Neuronal stem cell (in vitro differentiated cells): ENCODE measurements around the gene RAD51B.

Source experiments
- DNase-seq: peaks from one replicate; pipeline ENCODE4 v3.0.0-alpha.2; 2013; ENCODE audit warnings: low spot score
- H2AFZ ChIP-seq: one replicate; pipeline ENCODE4 v1.6.1; 2013; ENCODE audit warnings: mild to moderate bottlenecking, low read length, inconsistent platforms
- H2AK5ac ChIP-seq: 2 replicates; pipeline ENCODE4 v1.6.1; 2013; ENCODE audit warnings: low read depth, mild to moderate bottlenecking, inconsistent platforms, low read length, moderate library complexity, mixed read lengths
- H2BK120ac ChIP-seq: 2 replicates; pipeline ENCODE4 v1.6.1; 2013; ENCODE audit warnings: low read depth, mild to moderate bottlenecking, inconsistent platforms, low read length, moderate library complexity, mixed read lengths
- H2BK12ac ChIP-seq: one replicate; pipeline ENCODE4 v1.6.1; 2013; ENCODE audit warnings: low read length, inconsistent platforms
- H2BK15ac ChIP-seq: 2 replicates; pipeline ENCODE4 v1.6.1; 2013; ENCODE audit warnings: mild to moderate bottlenecking, low read length, inconsistent platforms, mixed read lengths
- H2BK5ac ChIP-seq: one replicate; pipeline ENCODE4 v1.6.1; 2013; ENCODE audit warnings: inconsistent platforms, mild to moderate bottlenecking, low read length, moderate library complexity
- H3K14ac ChIP-seq: one replicate; pipeline ENCODE4 v1.6.1; 2013; ENCODE audit warnings: low read length, inconsistent platforms
- H3K18ac ChIP-seq: 2 replicates; pipeline ENCODE4 v1.6.1; 2013; ENCODE audit warnings: low read length, inconsistent platforms
- H3K23ac ChIP-seq: 2 replicates; pipeline ENCODE4 v1.6.1; 2013; ENCODE audit warnings: low read depth, mild to moderate bottlenecking, mixed read lengths, low read length, inconsistent platforms; ENCODE audit not compliant: poor library complexity
- H3K27ac ChIP-seq: replicated peaks from 3 replicates; pipeline ENCODE4 v1.5.1; 2013; ENCODE audit warnings: low read length, inconsistent platforms
- H3K27me3 ChIP-seq, 3 experiments: 2 replicates each; pipeline ENCODE4 v1.6.1; 2013; ENCODE audit warnings: low read length in 3 of 3, mild to moderate bottlenecking in 2 of 3, inconsistent platforms in 1 of 3, low read depth in 1 of 3, mixed read lengths in 1 of 3, moderate library complexity in 1 of 3; ENCODE audit not compliant: control insufficient read depth in 3 of 3, insufficient read depth in 3 of 3
- H3K36me3 ChIP-seq, 2 donors: replicated peaks in 1 of 2; 2 replicates each; pipeline ENCODE4 v1.6.1; 2013; ENCODE audit warnings: low read length in 2 of 2; ENCODE audit not compliant: control insufficient read depth in 2 of 2, insufficient read depth in 2 of 2
- H3K4ac ChIP-seq: 2 replicates; pipeline ENCODE4 v1.6.1; 2013; ENCODE audit warnings: inconsistent platforms, mild to moderate bottlenecking, low read length, moderate library complexity
- H3K4me1 ChIP-seq, 2 donors: 1 replicate in 1 of 2; 2 replicates in 1 of 2; pipeline ENCODE4 v1.6.1; 2013; ENCODE audit warnings: low read length in 2 of 2, low read depth in 1 of 2; ENCODE audit not compliant: control insufficient read depth in 2 of 2, insufficient read depth in 1 of 2
- H3K4me2 ChIP-seq: one replicate; pipeline ENCODE4 v1.6.1; 2013; ENCODE audit warnings: mild to moderate bottlenecking, low read length, inconsistent platforms; ENCODE audit not compliant: insufficient read depth, poor library complexity, severe bottlenecking
- H3K4me3 ChIP-seq, 2 donors: 2 replicates each; pipeline ENCODE4 v1.5.1; 2013; ENCODE audit warnings: low read length in 2 of 2, mild to moderate bottlenecking in 2 of 2, inconsistent platforms in 1 of 2, moderate library complexity in 1 of 2
- H3K79me1 ChIP-seq: one replicate; pipeline ENCODE4 v1.6.1; 2013; ENCODE audit warnings: low read depth, mild to moderate bottlenecking, inconsistent platforms, low read length, moderate library complexity
- H3K9ac ChIP-seq: one replicate; pipeline ENCODE4 v1.6.1; 2013; ENCODE audit warnings: mild to moderate bottlenecking, low read depth, low read length, inconsistent platforms; ENCODE audit not compliant: poor library complexity
- H3K9me3 ChIP-seq, 2 donors: replicated peaks in 1 of 2; 2 replicates each; pipeline versions ENCODE3 to v1.6.1; 2013; ENCODE audit warnings: low read length in 2 of 2, mild to moderate bottlenecking in 2 of 2, inconsistent platforms in 1 of 2, low read depth in 1 of 2, mixed read lengths in 1 of 2, moderate library complexity in 1 of 2; ENCODE audit not compliant: control insufficient read depth in 2 of 2, insufficient read depth in 1 of 2
- H4K8ac ChIP-seq: one replicate; pipeline ENCODE4 v1.6.1; 2013; ENCODE audit warnings: low read depth, mild to moderate bottlenecking, inconsistent platforms, low read length, moderate library complexity
- H4K91ac ChIP-seq: one replicate; pipeline ENCODE4 v1.6.1; 2013; ENCODE audit warnings: low read length, low read depth, mild to moderate bottlenecking, inconsistent platforms; ENCODE audit not compliant: poor library complexity
- WGBS, 2 donors: extraction: QIAGEN DNeasy Blood & Tissue Kit; methylation state at CpG; one replicate each; pipeline ENCODE4 v1.1.7; 2013; ENCODE audit warnings: missing lambda C conversion rate in 2 of 2, mixed read lengths in 1 of 2; ENCODE audit not compliant: insufficient read length in 2 of 2, insufficient replicate concordance in 1 of 2; ENCODE audit errors: extremely low coverage in 2 of 2; 5-methylcytosine and 5-hydroxymethylcytosine counted together

The RAD51B gene

DNA sequence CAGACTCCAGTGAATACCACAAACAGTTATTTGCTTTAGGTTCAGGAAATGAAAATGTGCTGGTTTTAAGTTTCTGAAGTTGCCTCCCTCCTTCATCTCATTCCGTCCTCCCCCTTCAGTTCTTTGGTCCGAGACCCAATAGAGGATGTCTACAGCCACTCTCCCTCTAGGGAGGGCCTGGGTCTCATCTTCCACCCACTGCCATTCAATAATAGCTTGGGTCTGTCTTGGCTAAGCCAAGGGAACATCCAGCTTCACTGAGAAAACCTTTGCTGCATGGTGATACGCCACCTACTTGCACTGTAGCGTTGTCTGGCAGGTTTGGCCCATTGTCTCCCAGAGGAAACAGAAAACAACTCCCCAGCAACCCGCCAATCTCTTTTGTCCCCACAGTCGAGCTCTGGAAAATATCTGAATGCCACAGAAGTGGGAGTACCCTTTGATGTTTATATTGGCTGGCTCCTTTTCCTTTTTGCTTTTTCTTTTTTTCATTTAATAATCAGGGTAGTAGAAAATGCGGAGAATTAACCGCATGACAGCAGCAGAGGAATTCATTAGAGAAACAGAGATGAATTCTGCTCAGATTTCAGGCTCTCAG lies 380.1 kb downstream of the RAD51B start:
- WGBS, 2 donors, result no CpG with 5 or more reads among the region's 8 CpGs
- no peak overlapping the region for H2BK15ac ChIP-seq
- peak overlapping the region; percentile 33 for H3K27ac ChIP-seq
- peak overlapping the region in 1 of 2 donors; percentile 23 for H3K4me3 ChIP-seq
- peak; percentile 67 for DNase-seq
- H3K18ac ChIP-seq, result no peak overlapping the region
- no peaks in the 10 kb centered on the region for H3K79me1 ChIP-seq
- no peak overlapping the region for H3K4me2 ChIP-seq
- H2BK120ac ChIP-seq, result no peak overlapping the region
- no peak overlapping the region for H3K4ac ChIP-seq
- no peaks in the 10 kb centered on the region for H3K36me3 ChIP-seq
- H3K23ac ChIP-seq, result no peak overlapping the region
- H3K9me3 ChIP-seq, result no peaks in the 10 kb centered on the region
- no peak overlapping the region for H2BK5ac ChIP-seq
- H3K4me1 ChIP-seq, result peaks cover 7 to 8% of the 10 kb centered on the region in 2 donors
- no peak overlapping the region for H3K14ac ChIP-seq
- no peak overlapping the region for H2AK5ac ChIP-seq
- H2AFZ ChIP-seq, result peak overlapping the region; percentile 69
- no peak overlapping the region for H2BK12ac ChIP-seq
- H4K91ac ChIP-seq, result no peak overlapping the region
- no peak overlapping the region for H3K9ac ChIP-seq
- no peak overlapping the region for H4K8ac ChIP-seq
- H3K27me3 ChIP-seq, result no peaks in the 10 kb centered on the region

DNA sequence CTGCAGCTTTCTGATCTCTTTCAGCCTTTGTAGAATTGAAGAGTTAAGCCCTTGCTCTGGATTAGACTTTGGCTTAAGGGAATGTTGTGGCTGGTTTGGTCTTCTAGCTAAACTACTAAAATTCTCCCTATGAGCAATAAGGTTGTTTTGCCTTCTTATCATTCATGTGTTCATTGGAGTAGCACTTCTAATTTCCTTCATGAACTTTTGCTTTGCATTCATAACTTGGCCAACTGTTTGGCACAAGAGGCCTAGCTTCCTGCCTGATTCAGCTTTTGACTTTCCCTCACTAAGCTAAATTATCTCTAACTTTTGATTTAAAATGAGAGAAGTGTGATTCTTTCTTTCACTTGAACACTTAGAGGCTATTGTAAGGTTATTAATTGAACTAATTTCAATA lies 384.3 kb downstream of the RAD51B start:
- H3K27ac ChIP-seq, result no peak overlapping the region
- H2AK5ac ChIP-seq, result no peak overlapping the region
- no peak overlapping the region for H3K4me3 ChIP-seq
- no peak overlapping the region for H2BK15ac ChIP-seq
- H3K79me1 ChIP-seq, result no peaks in the 10 kb centered on the region
- H2BK12ac ChIP-seq, result no peak overlapping the region
- no peaks in the 10 kb centered on the region for H3K27me3 ChIP-seq
- no peak for DNase-seq
- no peak overlapping the region for H4K91ac ChIP-seq
- H3K4me2 ChIP-seq, result no peak overlapping the region
- H3K18ac ChIP-seq, result no peak overlapping the region
- no peak overlapping the region for H3K4ac ChIP-seq
- H3K23ac ChIP-seq, result no peak overlapping the region
- peaks cover 7 to 8% of the 10 kb centered on the region in 2 donors for H3K4me1 ChIP-seq
- H2AFZ ChIP-seq, result no peak overlapping the region
- H3K9ac ChIP-seq, result no peak overlapping the region
- H3K9me3 ChIP-seq, result no peaks in the 10 kb centered on the region
- no peak overlapping the region for H3K14ac ChIP-seq
- H4K8ac ChIP-seq, result no peak overlapping the region
- no peak overlapping the region for H2BK120ac ChIP-seq
- H3K36me3 ChIP-seq, result no peaks in the 10 kb centered on the region
- no peak overlapping the region for H2BK5ac ChIP-seq

DNA sequence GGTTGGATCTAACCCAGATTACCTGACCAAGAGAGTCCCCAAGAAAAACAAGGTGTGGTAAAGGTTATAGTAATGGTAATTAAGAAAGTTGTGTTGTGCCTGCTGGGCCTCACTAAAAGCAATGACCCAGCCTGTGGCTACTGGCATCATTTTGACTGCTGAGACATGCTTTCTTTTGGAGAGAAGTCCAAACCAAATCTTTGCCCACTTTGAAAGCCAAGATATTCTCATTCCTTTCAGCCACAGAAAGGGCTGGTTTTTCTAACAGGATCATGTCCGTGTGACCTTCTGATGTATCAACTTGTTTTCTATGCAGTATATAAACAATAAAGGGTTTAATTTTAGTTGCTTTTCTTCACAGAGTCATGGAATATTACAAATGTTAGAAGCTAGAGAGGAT lies 388.6 kb downstream of the RAD51B start:
- no peaks in the 10 kb centered on the region for H3K9me3 ChIP-seq
- DNase-seq, result no peak
- no peak overlapping the region for H3K23ac ChIP-seq
- no peak overlapping the region for H2BK5ac ChIP-seq
- H3K4me1 ChIP-seq, result peaks cover 0 to 5% of the 10 kb centered on the region in 2 donors
- no peaks in the 10 kb centered on the region for H3K36me3 ChIP-seq
- H2BK15ac ChIP-seq, result no peak overlapping the region
- no peaks in the 10 kb centered on the region for H3K27me3 ChIP-seq
- H3K79me1 ChIP-seq, result no peaks in the 10 kb centered on the region
- H3K18ac ChIP-seq, result no peak overlapping the region
- H3K4ac ChIP-seq, result no peak overlapping the region
- WGBS, 2 donors, result no CpG with 5 or more reads among the region's 1 CpG
- no peak overlapping the region for H2BK12ac ChIP-seq
- H3K14ac ChIP-seq, result no peak overlapping the region
- no peak overlapping the region for H2AK5ac ChIP-seq
- H4K8ac ChIP-seq, result no peak overlapping the region
- no peak overlapping the region for H4K91ac ChIP-seq
- no peak overlapping the region for H2AFZ ChIP-seq
- H3K4me3 ChIP-seq, result no peak overlapping the region
- H3K4me2 ChIP-seq, result no peak overlapping the region
- no peak overlapping the region for H2BK120ac ChIP-seq
- no peak overlapping the region for H3K27ac ChIP-seq
- no peak overlapping the region for H3K9ac ChIP-seq

DNA sequence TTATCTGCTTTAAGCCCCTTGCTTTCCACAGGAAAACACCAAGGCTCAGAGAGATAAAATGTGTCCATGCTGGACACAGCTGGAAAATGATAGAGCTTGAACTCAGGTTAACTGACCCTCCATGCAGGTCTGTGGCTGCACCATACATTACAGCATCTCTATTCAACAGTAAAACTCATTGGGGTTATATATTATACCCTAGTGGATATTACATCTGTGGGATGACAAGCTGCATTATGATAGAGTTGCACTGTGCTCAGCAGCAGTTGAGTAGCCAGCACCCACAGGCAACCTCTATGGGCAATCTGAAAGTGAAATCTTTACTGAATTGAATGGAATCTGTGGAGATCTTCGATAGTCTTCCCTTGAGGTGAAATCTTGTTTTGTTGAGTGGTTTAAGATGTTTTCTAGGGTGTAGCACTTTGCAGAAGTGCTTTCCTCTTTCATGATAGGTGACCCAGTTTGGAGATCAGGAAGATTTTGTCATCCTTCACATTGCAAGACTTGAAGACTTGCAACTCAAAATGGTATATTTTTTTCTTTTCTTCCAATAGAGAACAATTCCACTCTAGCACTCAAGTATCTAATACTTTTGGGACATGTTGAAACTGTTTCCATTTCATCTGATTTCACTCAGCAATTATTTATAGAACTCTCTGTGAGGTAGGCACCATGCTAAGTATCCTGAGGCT lies 389.2 kb downstream of the RAD51B start:
- H3K36me3 ChIP-seq, result no peaks in the 10 kb centered on the region
- WGBS, 2 donors, result no CpG with 5 or more reads among the region's 1 CpG

More for the DNA sequence above, 389.2 kb downstream of the RAD51B start:
- no peak overlapping the region for H3K27ac ChIP-seq
- no peak overlapping the region for H2BK12ac ChIP-seq
- no peak overlapping the region for H2BK5ac ChIP-seq
- no peak overlapping the region for H2AK5ac ChIP-seq
- H3K4ac ChIP-seq, result no peak overlapping the region
- DNase-seq, result no peak
- no peak overlapping the region for H3K18ac ChIP-seq
- H2BK15ac ChIP-seq, result no peak overlapping the region
- H3K4me1 ChIP-seq, result peaks cover 0 to 5% of the 10 kb centered on the region in 2 donors
- no peak overlapping the region for H3K14ac ChIP-seq
- H3K79me1 ChIP-seq, result no peaks in the 10 kb centered on the region
- H3K9me3 ChIP-seq, result no peaks in the 10 kb centered on the region
- no peak overlapping the region for H4K8ac ChIP-seq
- H2AFZ ChIP-seq, result no peak overlapping the region
- H2BK120ac ChIP-seq, result no peak overlapping the region
- no peaks in the 10 kb centered on the region for H3K27me3 ChIP-seq
- no peak overlapping the region for H3K23ac ChIP-seq
- H3K9ac ChIP-seq, result no peak overlapping the region
- H3K4me2 ChIP-seq, result no peak overlapping the region
- H4K91ac ChIP-seq, result no peak overlapping the region
- H3K4me3 ChIP-seq, result no peak overlapping the region
